HG02571 (cell line): ENCODE results near the gene FBXL13.
"Not testable (repeated sequence)": the region's sequence is repeated elsewhere in the genome, so short reads cannot be mapped to it uniquely, and the experiment has no call there.

Experiments used
- ATAC-seq: cut with Tn5 transposase; IDR thresholded peaks from one replicate; pipeline ENCODE4 v1.9.1; 2021; ENCODE audit warnings: mild to moderate bottlenecking, moderate library complexity; ENCODE audit not compliant: unreplicated experiment

The FBXL13 gene

DNA sequence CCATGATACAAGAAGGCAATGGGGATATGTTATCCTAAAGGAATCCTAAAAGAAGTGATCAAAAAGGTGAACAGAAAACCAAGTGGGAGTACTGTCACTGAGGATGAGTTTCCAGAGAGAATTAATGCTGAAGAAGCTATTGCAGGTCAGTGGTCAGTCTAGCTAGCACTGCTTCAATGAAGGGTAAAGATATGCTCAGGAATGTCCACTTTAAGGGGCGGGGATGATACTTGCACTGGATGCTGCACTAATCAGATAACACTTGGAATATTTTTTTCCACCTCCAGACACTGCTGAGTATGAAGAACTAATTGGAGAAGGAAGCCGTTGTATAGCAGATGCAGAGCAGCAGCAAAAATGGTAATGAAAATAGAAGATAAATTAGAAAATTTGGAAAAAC lies 86.5 kb downstream of the FBXL13 start:
- ATAC-seq = no peak

DNA sequence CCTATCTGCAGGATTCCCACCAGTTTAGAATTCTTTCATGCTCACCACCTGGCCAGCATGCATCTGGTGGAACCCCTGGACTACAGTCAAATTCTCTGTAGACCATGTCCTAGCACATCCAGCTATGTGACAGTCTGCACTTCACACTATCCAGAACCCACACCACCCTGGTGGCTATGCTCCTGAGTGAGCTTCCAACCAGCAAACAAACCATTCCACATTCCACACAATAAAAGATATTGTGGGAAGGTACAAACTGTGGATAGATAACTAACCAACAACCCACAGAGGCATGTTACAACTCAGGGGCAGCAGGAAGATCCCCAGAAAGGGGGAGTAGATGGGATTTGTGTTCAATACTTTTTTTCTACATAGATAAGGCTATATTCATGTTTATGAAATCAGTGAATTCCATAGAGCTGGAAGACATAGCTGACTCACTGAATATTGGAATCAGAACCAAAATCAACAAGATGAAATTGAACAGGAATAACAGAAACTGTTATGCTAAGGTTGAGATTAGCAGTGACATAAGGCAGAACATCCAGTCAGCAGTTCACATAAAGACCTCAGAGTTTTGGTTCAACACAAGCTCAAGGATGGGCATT lies 89.3 kb downstream of the FBXL13 start:
- ATAC-seq = no peak

DNA sequence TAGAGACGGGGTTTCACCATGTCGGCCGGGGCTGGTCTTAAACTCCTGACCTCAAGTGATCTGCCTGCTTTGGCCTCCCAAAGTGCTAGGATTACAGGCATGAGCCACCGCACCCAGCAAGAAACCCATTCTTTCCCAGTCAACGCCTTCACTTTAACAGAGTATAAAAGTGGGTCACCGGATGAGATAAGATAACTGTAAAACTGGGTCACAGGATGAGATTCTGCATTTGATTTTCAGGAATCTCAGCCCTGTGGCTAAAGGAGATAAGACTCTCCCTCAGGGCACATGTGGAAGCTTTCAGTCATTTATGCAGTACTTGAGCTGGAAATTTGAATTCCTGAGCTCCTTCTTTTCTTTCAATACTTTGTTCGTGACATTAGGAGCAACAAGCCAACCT lies 91.0 kb downstream of the FBXL13 start:
- no peak for ATAC-seq

DNA sequence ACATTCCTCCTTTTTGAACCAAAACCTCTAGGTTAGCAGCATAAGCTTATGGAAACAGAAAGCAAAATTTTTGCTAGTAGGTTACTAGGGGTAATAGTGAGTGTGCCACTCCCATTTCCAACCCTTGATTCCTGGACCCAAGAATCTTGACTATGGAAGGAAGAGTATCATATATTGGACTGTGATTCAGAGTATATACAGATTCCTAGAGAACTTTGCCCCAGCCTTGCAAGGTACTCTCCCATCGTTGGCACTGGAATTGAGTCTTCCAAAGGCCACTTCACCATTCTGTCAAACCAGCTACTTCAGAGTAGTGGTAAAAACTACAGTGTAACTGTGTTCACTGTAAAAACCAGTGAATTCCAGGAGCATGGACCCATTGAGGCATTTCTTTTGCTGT lies 92.4 kb downstream of the FBXL13 start:
- no peak for ATAC-seq

DNA sequence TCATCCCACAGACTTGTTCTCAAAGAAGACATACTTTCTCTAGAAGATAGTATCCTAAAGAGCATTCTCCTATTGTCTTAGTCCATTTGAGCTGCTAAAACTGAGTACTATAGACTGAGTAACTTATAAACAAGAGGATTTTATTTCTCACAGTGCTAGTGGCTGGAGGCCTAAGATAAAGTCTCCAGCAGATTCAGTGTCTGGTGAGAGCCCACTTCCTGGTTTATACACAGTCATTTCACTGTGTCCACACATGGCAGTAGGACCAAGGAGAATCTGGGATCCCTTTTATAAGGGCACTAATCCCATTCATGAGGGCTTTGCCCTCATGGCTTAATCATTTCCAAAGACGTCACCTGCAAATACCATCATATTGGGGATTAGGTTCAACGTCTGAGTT lies 93.1 kb downstream of the FBXL13 start:
- ATAC-seq = no peak

DNA sequence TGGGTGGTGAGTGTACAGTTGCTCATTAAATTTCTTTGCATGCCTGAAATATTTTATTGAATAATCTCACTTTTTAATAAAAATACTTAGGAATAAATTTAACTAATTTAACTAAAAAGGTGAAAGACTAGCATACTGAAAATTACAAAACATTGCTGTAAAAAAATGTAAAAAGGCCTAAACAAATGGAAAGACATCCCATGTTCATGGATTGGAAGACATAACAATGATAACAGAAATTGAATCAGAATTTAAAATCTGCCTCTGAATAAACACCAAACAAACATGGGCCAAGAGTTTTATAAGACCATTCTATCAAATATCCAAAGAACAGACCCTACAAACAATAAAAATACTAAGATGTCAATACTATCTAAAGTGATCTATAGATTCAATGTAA lies 94.9 kb downstream of the FBXL13 start:
- no peak for ATAC-seq

DNA sequence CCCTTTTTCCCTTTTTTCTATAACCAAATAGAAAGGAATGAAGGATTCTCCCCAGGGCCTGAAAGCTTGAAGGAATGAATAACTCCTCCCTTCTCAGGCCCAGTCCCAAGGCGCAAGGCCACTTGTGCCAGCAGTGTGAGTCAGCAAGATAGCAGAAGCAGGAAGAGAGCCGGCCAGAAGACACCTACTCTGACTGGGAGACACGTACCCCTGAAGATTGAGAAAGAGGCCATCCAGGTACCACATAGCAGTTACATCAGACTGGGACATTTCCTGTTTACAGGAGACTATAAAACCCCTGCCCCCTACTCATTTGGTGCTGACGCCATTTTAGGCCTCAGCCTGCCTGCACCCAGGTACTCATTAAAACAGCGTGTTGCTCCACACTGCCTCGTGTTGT lies 96.3 kb downstream of the FBXL13 start:
- ATAC-seq = no peak

DNA sequence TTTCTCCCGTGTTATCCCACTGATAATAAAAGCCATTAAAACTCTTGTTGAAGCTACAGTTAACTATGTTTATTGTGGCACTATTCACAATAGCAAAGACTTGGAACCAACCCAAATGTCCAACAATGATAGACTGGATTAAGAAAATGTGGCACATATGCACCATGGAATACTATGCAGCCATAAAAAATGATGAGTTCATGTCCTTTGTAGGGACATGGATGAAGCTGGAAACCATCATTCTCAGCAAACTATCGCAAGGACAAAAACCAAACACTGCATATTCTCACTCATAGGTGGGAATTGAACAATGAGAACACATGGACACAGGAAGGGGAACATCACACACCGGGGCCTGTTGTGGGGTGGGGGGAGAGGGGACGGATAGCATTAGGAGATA lies 97.0 kb downstream of the FBXL13 start:
- ATAC-seq = not testable (repeated sequence)

DNA sequence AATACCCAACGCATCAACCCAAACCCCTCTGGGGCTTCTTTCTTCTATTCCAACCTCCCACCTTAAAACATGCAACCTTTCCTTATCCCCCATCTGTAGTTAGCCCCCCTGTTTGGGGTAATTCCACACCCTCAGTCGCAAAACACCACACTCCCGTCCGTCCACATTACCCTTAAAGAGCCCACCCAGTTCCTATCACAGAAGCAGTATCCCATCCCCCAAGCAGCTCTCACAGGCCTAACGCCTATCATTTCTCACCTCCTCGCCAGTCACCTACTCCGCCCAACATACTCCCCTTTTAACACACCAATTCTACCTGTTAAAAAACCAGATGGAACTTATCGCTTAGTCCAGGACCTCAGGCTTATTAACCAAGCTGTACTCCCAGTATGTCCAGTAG lies 98.1 kb downstream of the FBXL13 start:
- ATAC-seq = no peak

DNA sequence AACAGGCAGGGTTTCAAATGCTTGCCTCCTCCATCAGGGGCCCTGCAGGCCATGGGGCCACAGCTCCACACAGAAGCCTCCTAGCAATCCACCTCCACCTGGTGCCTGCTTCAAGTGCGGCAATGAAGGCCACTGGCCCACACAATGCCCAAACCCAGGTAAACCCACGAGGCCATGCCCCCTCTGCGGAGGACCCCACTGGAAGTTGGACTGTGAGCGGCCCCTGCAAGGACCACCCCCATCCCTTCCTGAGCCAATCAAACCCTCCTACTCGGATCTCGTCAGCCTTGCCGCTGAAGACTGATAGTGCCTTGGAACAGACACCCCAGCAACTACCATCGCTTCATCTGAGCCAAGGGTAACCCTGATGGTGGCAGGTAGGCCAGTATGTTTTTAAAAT lies 98.7 kb downstream of the FBXL13 start:
- ATAC-seq = no peak

DNA sequence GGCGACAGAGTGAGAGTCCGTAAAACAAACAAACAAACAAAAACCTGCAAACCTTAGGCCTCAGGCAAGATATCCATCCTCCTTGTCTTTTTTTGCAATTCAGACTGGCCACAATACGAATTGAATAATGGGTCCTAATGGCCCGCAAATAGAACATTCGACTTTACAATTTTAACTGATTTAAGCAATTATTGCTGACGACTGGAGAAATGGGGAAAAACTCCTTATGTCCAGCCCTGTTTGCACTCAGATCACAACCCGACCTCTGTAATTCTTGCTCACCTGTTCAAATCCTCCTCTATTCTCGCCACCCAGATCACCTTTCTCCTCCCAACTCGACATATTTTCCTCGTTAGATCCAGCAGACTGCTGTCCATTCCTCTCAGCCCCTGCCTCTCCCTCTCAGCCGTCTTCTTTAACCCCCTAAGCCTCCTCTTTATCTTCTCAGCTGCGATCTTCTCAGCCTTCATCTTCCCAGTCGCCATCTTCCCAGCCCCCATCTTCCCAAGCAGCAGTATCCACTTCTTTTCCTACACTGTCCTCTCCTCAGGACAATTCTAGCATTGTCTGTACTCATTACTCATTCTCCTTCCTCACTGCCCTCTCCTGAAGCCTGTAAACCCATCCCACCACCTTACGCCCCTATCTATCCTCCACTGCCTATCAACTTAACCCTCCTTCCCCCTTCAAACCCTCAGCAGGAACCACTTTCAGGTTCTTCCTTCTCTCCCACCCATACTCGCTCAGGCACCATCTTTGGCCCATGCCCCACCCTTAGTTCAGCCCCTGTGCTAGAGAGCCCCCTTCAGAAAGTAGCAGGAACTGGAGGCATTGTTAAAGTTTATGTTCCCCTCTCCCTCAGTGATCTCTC lies 100.0 kb downstream of the FBXL13 start:
- ATAC-seq = no peak

DNA sequence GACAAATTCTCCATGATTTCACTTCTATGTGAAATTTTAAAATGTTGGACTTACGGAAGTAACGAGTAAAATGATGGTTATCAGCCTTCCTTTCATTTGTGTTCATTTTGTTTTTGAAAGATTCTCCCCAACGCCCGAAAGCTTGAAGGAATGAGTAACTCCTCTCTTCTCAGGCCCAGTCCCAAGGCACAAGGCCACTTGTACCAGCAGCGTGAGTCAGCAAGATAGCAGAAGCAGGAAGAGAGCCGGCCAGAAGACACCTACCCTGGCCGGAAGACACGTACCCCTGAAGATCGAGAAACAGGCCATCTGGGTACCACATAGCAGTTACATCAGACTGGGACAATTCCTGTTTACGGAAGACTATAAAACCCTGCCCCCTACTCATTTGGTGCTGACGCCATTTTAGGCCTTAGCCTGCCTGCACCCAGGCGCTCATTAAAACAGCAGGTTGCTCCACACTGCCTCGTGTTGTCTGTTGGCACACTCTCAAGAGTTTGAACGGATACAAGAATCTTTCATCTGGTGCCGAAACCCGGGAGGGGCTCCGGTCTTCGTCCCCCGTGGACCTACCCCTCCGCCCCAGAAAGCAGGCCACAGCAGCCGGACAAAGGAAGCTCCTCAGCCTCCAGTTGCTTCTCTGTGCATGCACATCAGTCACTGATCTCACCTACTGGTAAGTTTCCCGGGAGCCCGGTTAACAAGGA lies 101.3 kb downstream of the FBXL13 start:
- no peak for ATAC-seq

DNA sequence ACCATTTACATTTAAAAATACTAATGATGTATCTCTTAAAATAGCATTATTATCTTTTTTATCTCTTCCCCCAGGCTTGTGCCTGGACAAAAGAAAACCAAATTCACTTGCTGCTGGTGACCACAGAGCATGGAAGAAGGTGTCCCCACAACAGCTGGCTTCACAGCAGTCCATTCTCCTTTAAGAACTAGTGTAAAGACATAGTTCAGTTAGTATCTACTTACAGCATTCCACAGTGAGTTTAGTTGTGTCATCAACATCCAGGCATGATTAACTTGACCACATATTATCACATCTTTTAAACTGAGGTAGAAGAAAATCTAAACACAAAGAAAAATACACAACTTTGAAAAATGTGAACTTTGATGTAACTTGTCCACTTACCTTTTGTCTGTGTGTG lies 106.8 kb downstream of the FBXL13 start:
- ATAC-seq = no peak

DNA sequence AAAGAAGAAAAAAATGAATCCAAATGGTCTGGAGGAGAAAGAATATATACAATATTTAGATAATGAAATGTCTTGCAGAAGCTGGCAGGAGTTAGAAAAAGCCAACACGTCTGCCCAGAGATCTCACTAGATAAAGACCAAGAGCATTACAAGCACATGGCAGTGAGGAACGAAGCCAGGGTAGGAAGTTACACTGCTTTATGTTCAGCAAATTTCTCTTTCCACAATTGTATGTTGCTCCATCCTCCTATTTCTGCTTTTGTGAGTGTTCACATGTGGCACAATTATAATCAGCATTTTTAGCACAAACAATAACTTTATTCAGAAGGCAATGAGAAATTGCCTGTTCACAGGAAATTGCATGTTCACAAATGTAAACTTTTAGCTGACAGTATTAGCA lies 108.1 kb downstream of the FBXL13 start:
- no peak for ATAC-seq

DNA sequence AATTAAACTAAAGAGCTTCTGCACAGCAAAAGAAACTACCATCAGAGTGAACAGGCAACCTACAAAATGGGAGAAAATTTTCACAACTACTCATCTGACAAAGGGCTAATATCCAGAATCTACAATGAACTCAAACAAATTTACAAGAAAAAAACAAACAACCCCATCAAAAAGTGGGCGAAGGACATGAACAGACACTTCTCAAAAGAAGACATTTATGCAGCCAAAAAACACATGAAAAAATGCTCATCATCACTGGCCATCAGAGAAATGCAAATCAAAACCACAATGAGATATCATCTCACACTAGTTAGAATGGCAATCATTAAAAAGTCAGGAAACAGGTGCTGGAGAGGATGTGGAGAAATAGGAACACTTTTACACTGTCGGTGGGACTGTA lies 112.6 kb downstream of the FBXL13 start:
- not testable (repeated sequence) for ATAC-seq

DNA sequence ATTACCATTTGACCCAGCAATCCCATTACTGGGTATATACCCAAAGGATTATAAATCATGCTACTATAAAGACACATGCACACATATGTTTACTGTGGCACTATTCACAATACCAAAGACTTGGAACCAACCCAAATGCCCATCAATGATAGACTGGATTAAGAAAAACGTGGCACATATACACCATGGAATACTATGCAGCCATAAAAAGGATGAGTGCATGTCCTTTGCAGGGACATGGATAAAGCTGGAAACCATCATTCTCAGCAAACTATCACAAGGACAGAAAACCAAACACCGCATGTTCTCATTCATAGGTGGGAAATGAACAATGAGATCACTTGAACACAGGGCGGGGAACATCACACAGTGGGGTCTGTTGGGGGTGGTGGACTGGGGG lies 116.6 kb downstream of the FBXL13 start:
- not testable (repeated sequence) for ATAC-seq

DNA sequence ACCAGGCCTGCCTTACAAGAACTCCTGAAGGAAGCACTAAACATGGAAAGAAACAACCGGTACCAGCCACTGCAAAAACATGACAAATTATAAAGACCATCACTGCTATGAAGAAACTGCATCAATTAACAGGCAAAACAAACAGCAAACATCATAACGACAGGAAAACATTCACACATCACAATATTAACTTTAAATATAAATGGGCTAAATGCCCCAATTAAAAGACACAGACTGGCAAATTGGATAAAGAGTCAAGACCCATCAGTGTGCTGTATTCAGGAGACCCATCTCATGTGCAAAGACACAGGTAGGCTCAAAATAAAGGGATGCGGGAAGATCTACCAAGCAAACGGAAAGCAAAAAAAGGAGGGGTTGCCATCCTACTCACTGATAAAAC lies 120.2 kb downstream of the FBXL13 start:
- not testable (repeated sequence) for ATAC-seq

DNA sequence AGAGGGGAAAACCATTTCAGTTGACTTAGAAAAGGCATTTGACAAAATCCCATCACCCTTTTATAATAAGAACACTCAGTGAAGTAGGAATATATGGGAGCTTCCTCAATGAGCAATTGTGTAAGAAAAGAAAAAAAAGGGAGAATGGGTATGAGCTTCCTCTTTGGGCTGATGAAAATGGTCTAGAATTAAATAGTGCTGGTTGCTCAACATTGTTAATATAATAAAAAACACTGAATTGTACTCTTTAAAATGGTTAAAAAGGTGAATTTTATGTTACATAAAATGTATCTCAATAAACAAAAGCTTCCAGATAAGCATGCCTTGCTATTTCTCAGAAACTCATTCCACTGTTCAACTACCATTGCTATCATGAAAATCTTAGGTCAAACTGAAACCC lies 121.2 kb downstream of the FBXL13 start:
- ATAC-seq = no peak

DNA sequence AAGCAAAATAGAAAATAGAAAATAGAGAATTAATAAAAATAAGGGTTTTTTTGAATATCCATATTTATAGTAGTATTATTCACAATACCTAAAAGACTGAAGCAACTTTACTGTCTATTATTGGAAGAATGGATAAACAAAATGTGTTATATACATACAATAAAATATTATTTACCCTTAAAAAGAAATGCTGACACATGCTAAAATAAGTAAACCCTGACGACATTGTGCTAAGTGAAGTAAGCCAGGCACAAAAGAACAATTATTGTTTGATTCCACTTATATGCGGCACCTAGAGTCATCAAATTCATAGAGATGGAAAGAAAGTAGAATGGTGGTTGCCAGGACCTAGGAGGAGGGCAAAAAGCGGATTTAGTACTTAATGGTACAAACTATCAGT lies 122.8 kb downstream of the FBXL13 start:
- no peak for ATAC-seq

DNA sequence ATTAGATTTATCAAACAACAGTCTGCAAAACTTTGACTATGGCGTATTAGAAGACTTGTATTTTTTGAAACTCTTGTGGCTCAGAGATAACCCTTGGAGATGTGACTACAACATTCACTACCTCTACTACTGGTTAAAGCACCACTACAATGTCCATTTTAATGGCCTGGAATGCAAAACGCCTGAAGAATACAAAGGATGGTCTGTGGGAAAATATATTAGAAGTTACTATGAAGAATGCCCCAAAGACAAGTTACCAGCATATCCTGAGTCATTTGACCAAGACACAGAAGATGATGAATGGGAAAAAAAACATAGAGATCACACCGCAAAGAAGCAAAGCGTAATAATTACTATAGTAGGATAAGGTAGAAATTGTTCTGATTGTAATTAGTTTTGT lies 130.4 kb downstream of the FBXL13 start:
- no peak for ATAC-seq

DNA sequence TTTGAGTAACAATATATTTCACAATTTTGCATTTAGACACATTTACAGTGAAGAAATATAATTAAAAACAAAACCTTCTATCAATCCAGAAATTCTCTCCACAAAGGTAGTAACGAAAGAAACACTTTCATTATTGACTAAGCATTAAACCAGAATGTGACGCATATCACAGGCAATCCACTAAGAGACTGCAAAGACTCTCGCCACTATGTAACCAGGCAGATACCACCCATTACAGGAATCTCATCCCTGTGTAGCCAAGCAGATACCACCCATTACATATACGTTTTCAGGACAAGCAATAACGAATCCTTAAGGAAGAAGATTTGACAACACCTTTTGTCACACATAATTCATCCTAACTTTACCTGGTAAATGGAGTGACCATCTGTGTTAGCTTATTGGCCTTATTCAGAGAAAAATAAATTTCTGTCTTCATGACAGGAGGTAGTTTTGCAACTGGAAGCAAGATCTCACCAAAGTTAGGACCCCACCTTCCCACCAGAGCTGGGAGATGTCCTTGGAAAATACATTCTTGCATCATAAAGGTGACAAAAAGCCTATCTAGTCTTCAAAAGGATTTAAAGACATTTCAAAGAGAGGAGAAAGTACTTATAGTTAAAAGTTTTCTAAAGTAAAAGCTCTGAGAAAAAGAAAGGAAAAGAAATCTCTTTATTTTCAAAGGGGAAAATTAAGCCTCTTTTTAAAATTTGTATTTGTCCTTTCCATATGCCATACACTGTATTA lies 131.0 kb downstream of the FBXL13 start:
- ATAC-seq = no peak
